ENCODE data around the gene ATP8A2. TPM values are rescaled to one million over a fixed set of nuclear protein-coding genes. Genes with fewer than 3 reads are reported as not detected.

ATP8A2 gene
- total RNA-seq, 2 experiments from 2014 or later = 1.6 to 1.7 TPM

- Mint-ChIP-seq H3K27me3 (peaks cover 4% of the 10 kb centered on the region), H3K9me3 (no peaks in the 10 kb centered on the region), H3K4me1 (peaks cover 10% of the 10 kb centered on the region), H3K4me3 (no peak overlapping the region), H3K36me3 (no peaks in the 10 kb centered on the region), H3K27ac (no peak overlapping the region)
- DNase-seq = no peak
These were observed 607.6 kb downstream of the ATP8A2 start for GRCh38 chr13:25979371-25979770.

DNA sequence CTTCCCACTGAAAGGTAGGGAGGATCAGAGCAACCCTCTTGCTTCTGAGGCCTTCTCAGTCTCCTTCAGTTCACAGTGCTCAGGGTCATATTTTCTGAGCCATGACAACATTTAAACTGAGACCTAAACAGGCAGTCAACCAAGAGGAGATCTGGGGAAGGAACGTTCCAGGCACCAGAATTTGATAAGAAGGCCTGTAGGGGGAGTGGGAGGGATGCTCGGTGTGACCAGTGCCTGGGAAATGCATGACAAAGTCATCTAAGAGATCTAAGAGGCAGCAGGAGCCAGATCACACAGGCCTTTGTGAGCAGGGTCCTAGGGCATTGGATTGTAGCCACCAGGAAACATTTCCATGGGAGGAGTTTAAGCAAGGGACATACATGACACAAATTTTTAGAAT is 608.5 kb downstream of the ATP8A2 start:
- peaks cover 4% of the 10 kb centered on the region for H3K27me3 Mint-ChIP-seq
- no peak overlapping the region for H3K4me3 Mint-ChIP-seq
- H3K9me3 Mint-ChIP-seq = no peaks in the 10 kb centered on the region
- DNase-seq = no peak
- H3K4me1 Mint-ChIP-seq = peaks cover 6% of the 10 kb centered on the region
- H3K27ac Mint-ChIP-seq = no peak overlapping the region
- H3K36me3 Mint-ChIP-seq = no peaks in the 10 kb centered on the region

- Mint-ChIP-seq H3K4me3 (no peak overlapping the region), H3K27me3 (peaks cover 4% of the 10 kb centered on the region), H3K4me1 (peaks cover 6% of the 10 kb centered on the region), H3K36me3 (no peaks in the 10 kb centered on the region), H3K27ac (no peak overlapping the region), H3K9me3 (no peaks in the 10 kb centered on the region)
- no peak for DNase-seq
These were observed 609.3 kb downstream of the ATP8A2 start for GRCh38 chr13:25981060-25981459.

DNA sequence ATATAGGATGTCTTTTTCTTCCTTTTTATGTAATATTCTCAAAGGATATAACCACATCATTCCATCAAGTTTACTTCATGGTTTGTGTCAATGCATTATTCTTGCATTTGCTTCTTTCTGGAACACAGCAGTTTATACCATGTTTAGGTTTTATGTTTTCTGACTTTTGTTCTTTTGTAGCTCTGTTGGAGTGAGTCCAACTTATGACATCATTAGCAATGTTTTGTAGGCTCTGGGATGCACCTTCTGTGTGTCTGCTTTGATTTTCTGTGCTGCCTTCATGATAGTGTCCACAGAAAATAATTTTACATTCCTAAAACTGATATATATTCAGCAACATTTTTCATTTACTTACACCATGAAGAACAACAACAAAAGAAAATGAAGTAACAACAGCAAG is 611.1 kb downstream of the ATP8A2 start:
- no peaks in the 10 kb centered on the region for H3K36me3 Mint-ChIP-seq
- H3K27ac Mint-ChIP-seq = no peak overlapping the region
- H3K27me3 Mint-ChIP-seq = no peaks in the 10 kb centered on the region
- H3K4me1 Mint-ChIP-seq = no peaks in the 10 kb centered on the region
- DNase-seq = no peak
- no peak overlapping the region for H3K4me3 Mint-ChIP-seq
- no peaks in the 10 kb centered on the region for H3K9me3 Mint-ChIP-seq

- Mint-ChIP-seq H3K4me3 (no peak overlapping the region), H3K9me3 (peaks cover 1% of the 10 kb centered on the region), H3K36me3 (no peaks in the 10 kb centered on the region), H3K4me1 (peaks cover 6% of the 10 kb centered on the region), H3K27me3 (no peaks in the 10 kb centered on the region), H3K27ac (no peak overlapping the region)
- no peak for DNase-seq
These were observed 616.2 kb downstream of the ATP8A2 start for GRCh38 chr13:25987987-25988386.

DNA sequence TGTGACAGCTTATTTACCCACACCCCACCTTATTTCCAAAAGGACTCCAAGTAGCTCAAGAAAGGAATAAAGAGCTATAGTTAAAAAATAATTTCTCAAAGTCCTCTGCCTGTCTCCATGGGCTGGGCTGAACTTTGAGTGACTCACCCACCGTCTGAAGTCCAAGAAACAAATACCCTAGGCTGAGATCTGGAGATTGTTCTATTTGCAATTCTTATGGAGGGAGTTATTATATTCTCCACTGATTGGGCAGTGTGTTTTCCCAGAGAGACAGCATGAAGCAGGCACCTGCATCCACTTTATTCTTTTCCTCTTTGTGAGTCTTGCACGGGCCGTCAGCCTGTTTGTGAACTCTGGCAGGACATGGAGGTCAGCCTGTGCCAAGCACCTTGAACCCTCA is 616.9 kb downstream of the ATP8A2 start:
- Mint-ChIP-seq H3K27ac (no peak overlapping the region), H3K27me3 (no peaks in the 10 kb centered on the region), H3K9me3 (peaks cover 1% of the 10 kb centered on the region), H3K36me3 (no peaks in the 10 kb centered on the region), H3K4me3 (no peak overlapping the region), H3K4me1 (peaks cover 6% of the 10 kb centered on the region)
- no peak for DNase-seq

- peaks cover 6% of the 10 kb centered on the region for H3K4me1 Mint-ChIP-seq
- peaks cover 10% of the 10 kb centered on the region for H3K9me3 Mint-ChIP-seq
- H3K27ac Mint-ChIP-seq = no peak overlapping the region
- H3K4me3 Mint-ChIP-seq = no peak overlapping the region
- no peaks in the 10 kb centered on the region for H3K36me3 Mint-ChIP-seq
- no peaks in the 10 kb centered on the region for H3K27me3 Mint-ChIP-seq
- DNase-seq = no peak
These were observed 619.0 kb downstream of the ATP8A2 start for GRCh38 chr13:25990801-25991200.

DNA sequence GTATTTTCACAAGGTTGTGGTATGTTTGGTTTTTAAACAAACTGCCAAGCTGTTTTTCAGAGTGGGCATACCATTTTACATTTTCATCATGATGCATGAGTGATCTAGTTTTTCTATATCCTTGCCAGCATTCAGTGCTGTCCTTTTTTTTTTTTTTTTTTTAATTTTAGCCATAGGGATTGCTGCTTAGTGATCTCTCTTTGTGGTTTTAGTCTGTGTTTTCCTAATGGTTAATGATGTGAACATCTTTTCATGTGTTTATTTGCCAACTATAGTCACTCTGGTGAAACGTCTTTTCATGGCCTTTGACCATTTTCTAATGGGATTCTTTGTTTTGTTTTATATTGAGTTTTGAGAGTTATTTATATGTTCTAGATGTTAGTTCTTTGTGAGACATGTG is 620.3 kb downstream of the ATP8A2 start:
- no peak for DNase-seq
- Mint-ChIP-seq H3K36me3 (no peaks in the 10 kb centered on the region), H3K27ac (no peak overlapping the region), H3K4me3 (no peak overlapping the region), H3K9me3 (peaks cover 10% of the 10 kb centered on the region), H3K4me1 (peaks cover 6% of the 10 kb centered on the region), H3K27me3 (no peaks in the 10 kb centered on the region)

DNA sequence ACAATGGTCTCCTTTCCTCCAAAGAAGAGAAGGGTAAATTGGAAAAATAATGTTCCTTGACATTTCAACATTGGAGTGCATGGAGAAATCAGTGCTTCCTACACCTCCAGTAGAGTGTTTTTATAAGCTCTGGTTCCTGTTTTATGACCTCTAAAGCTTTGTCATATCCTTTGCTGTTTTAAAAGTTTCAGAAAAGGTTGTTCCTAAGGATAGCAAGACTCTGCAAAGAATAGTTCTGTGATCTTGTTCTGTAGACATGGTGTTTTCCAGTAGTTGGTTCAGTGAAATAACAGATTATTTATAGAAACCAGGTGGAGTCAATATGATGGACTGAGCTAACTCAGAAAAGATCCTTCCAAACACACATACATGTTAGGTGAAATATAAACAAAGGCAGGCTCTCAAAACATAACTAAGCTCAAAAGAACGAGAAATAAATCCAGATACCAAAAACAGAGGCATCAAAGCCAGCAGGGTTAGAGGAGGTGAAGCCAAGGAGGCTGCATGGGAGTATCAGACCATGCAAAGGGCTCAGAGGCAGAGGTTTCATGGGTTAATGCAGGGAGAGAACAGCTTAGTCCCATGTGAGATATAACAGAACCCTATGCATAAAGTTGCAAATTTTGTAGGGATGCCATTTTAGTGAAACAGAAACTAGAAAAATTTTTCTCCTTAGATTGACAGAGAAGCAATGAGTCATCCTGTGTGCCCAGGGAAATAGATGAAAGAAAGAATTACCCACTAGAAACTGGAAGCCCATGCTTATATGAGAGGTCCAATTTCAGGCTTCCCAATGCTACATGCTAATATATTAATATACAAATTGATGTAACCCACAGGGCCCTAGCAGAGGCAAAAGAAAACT is 635.7 kb downstream of the ATP8A2 start:
- Mint-ChIP-seq H3K4me3 (no peak overlapping the region), H3K27ac (no peak overlapping the region), H3K9me3 (peaks cover 7% of the 10 kb centered on the region), H3K27me3 (no peaks in the 10 kb centered on the region), H3K36me3 (peaks cover 3% of the 10 kb centered on the region), H3K4me1 (peaks cover 10% of the 10 kb centered on the region)
- no peak for DNase-seq

- Mint-ChIP-seq H3K4me1 (peaks cover 27% of the 10 kb centered on the region), H3K36me3 (peaks cover 20% of the 10 kb centered on the region), H3K9me3 (peaks cover 10% of the 10 kb centered on the region), H3K27ac (no peak overlapping the region), H3K27me3 (no peaks in the 10 kb centered on the region), H3K4me3 (no peak overlapping the region)
- DNase-seq = no peak
These were observed 638.9 kb downstream of the ATP8A2 start for GRCh38 chr13:26010487-26011207.

- Mint-ChIP-seq H3K27me3 (no peaks in the 10 kb centered on the region), H3K4me1 (peaks cover 31% of the 10 kb centered on the region), H3K27ac (no peak overlapping the region), H3K36me3 (peaks cover 23% of the 10 kb centered on the region), H3K4me3 (peak overlapping the region; percentile 10), H3K9me3 (peaks cover 10% of the 10 kb centered on the region)
- DNase-seq = no peak
These were observed 639.4 kb downstream of the ATP8A2 start for GRCh38 chr13:26011208-26011573.

GRCh38 chr13:26011996-26012821 is 640.4 kb downstream of the ATP8A2 start:
- peak; percentile 71 for DNase-seq
- peaks cover 25% of the 10 kb centered on the region for H3K36me3 Mint-ChIP-seq
- H3K9me3 Mint-ChIP-seq = peaks cover 10% of the 10 kb centered on the region
- peaks cover 39% of the 10 kb centered on the region for H3K4me1 Mint-ChIP-seq
- peak overlapping the region; percentile 80 for H3K4me3 Mint-ChIP-seq
- no peaks in the 10 kb centered on the region for H3K27me3 Mint-ChIP-seq
- H3K27ac Mint-ChIP-seq = peak overlapping the region; percentile 78

GRCh38 chr13:26012995-26013394 is 641.2 kb downstream of the ATP8A2 start:
- no peak for DNase-seq
- peaks cover 26% of the 10 kb centered on the region for H3K36me3 Mint-ChIP-seq
- peak overlapping the region; percentile 80 for H3K4me3 Mint-ChIP-seq
- H3K4me1 Mint-ChIP-seq = peaks cover 42% of the 10 kb centered on the region
- peaks cover 10% of the 10 kb centered on the region for H3K9me3 Mint-ChIP-seq
- H3K27ac Mint-ChIP-seq = peak overlapping the region; percentile 78
- H3K27me3 Mint-ChIP-seq = no peaks in the 10 kb centered on the region

- H3K4me3 Mint-ChIP-seq = no peak overlapping the region
- no peak overlapping the region for H3K27ac Mint-ChIP-seq
- peaks cover 41% of the 10 kb centered on the region for H3K4me1 Mint-ChIP-seq
- no peak for DNase-seq
- H3K9me3 Mint-ChIP-seq = peaks cover 10% of the 10 kb centered on the region
- H3K27me3 Mint-ChIP-seq = no peaks in the 10 kb centered on the region
- H3K36me3 Mint-ChIP-seq = peaks cover 39% of the 10 kb centered on the region
These were observed 643.7 kb downstream of the ATP8A2 start for GRCh38 chr13:26015271-26016125.

All from activated naive CD8-positive, alpha-beta T cell treated with anti-CD3 and anti-CD28 coated beads for 36 hours (primary cell).